SK-N-SH (cell line): Measurements from ENCODE around the gene RAB21. TPM values are rescaled to one million over a fixed set of nuclear protein-coding genes. Genes with fewer than 3 reads are reported as not detected.

Experiments
- CTCF ChIA-PET: fragments of 300-600, 350-600 bp; formaldehyde crosslinking; extraction: SDS; loops from one replicate; lab custom pipeline; 2021; lab: Yijun Ruan, JAX
- POLR2A ChIA-PET: fragments of 350-600 bp; sonication (Branson Sonifier 250); formaldehyde crosslinking; extraction: SDS; loops from one replicate; lab custom pipeline; 2020; ENCODE audit warnings: antibody characterized with exemption, inconsistent platforms; lab: Yijun Ruan, JAX
- DNase-seq: peaks from one replicate; pipeline ENCODE4 v3.0.0; 2012
- H2AFZ ChIP-seq: fragments of 200-600 bp; sonication (generic); 2 replicates; pipeline ENCODE4 v1.8.1; 2016; ENCODE audit warnings: antibody characterized with exemption, mild to moderate bottlenecking, low read depth
- H3F3A ChIP-seq: fragments of 200-600 bp; sonication (generic); replicated peaks from 2 replicates; pipeline ENCODE3; 2016; ENCODE audit warnings: antibody characterized with exemption, mild to moderate bottlenecking; ENCODE audit not compliant: insufficient read depth
- H3K27ac ChIP-seq, 2 experiments: fragments of 200-500 bp in 1 of 2; fragments of 200-600 bp in 1 of 2; sonication (Bioruptor generic) in 1 of 2; sonication (generic), shearing (Covaris generic) in 1 of 2; 2 replicates each; pipeline versions ENCODE4 v1.5.1 to v1.6.1; 2014 to 2016; ENCODE audit warnings: low read depth in 2 of 2, inconsistent platforms in 1 of 2, low read length in 1 of 2, mild to moderate bottlenecking in 1 of 2, mixed read lengths in 1 of 2
- H3K27me3 ChIP-seq: fragments of 200-600 bp; sonication (generic), shearing (Covaris generic); 2 replicates; pipeline ENCODE4 v1.6.1; 2016; ENCODE audit warnings: mixed run types; ENCODE audit not compliant: insufficient read depth
- H3K36me3 ChIP-seq, 2 experiments: fragments of 200-500 bp in 1 of 2; fragments of 200-600 bp in 1 of 2; sonication (Bioruptor generic) in 1 of 2; sonication (generic) in 1 of 2; replicated peaks in 1 of 2; 2 replicates each; pipeline versions ENCODE3 to v1.5.1; 2014 to 2016; ENCODE audit warnings: low read length in 1 of 2, mild to moderate bottlenecking in 1 of 2; ENCODE audit not compliant: insufficient read depth in 2 of 2, control insufficient read depth in 1 of 2
- H3K4me1 ChIP-seq, 2 experiments: fragments of 200-500 bp in 1 of 2; fragments of 200-600 bp in 1 of 2; sonication (Bioruptor generic) in 1 of 2; sonication (generic), shearing (Covaris generic) in 1 of 2; 2 replicates each; pipeline versions ENCODE4 v1.5.1 to v1.6.1; 2014 to 2016; ENCODE audit warnings: low read depth in 1 of 2, low read length in 1 of 2, mixed run types in 1 of 2; ENCODE audit not compliant: insufficient read depth in 2 of 2, control insufficient read depth in 1 of 2
- H3K4me2 ChIP-seq: fragments of 200-600 bp; sonication (generic), shearing (Covaris generic); 2 replicates; pipeline ENCODE4 v1.6.1; 2017; ENCODE audit warnings: mixed run types
- H3K4me3 ChIP-seq, 2 experiments: fragments of 200-500 bp in 1 of 2; fragments of 200-600 bp in 1 of 2; sonication (Bioruptor generic) in 1 of 2; sonication (generic), shearing (Covaris generic) in 1 of 2; 2 replicates each; pipeline versions ENCODE4 v1.5.1 to v1.8.1; 2014 to 2016; ENCODE audit warnings: low read depth in 2 of 2, inconsistent platforms in 1 of 2, low read length in 1 of 2, mild to moderate bottlenecking in 1 of 2, mixed read lengths in 1 of 2, moderate library complexity in 1 of 2
- H3K79me2 ChIP-seq: fragments of 200-600 bp; sonication (generic); 2 replicates; pipeline ENCODE4 v1.8.1; 2017; ENCODE audit warnings: mild to moderate bottlenecking; ENCODE audit not compliant: insufficient read depth
- H3K9ac ChIP-seq: fragments of 200-600 bp; sonication (generic); 2 replicates; pipeline ENCODE4 v1.6.1; 2017; ENCODE audit warnings: mixed run types
- H3K9me2 ChIP-seq: fragments of 200-600 bp; sonication (generic); 2 replicates; pipeline ENCODE4 v1.6.1; 2017; ENCODE audit warnings: mixed run types
- H3K9me3 ChIP-seq: fragments of 200-600 bp; sonication (generic); 2 replicates; pipeline ENCODE4 v1.6.1; 2017; ENCODE audit warnings: mixed run types, mild to moderate bottlenecking, moderate library complexity
- H4K20me1 ChIP-seq: fragments of 200-600 bp; sonication (generic); 2 replicates; pipeline ENCODE4 v1.6.1; 2017; ENCODE audit warnings: mild to moderate bottlenecking, mixed run types; ENCODE audit not compliant: insufficient read depth
- CHD2 ChIP-seq: fragments of 150-350 bp; IDR thresholded peaks from 2 replicates; pipeline ENCODE4 v1.6.1; 2018; ENCODE audit warnings: low read length; ENCODE audit not compliant: partially characterized antibody
- CTCF ChIP-seq: fragments of 200-600 bp; sonication (generic); IDR thresholded peaks from 2 replicates; pipeline ENCODE4 v1.6.1; 2017; ENCODE audit warnings: antibody characterized with exemption, mild to moderate bottlenecking, moderate library complexity
- ELF1 ChIP-seq: IDR thresholded peaks from 2 replicates; pipeline ENCODE4 v1.4.0; 2012
- EP300 ChIP-seq, 2 experiments: IDR thresholded peaks; 2 replicates each; pipeline versions ENCODE4 v1.4.0 to v1.6.1; 2012; ENCODE audit warnings: borderline replicate concordance in 1 of 2, low read depth in 1 of 2, low read length in 1 of 2
- FOXJ3 ChIP-seq: sonication (generic); formaldehyde crosslinking; IDR thresholded peaks from 2 replicates; pipeline ENCODE4 v1.5.1; 2020; ENCODE audit warnings: mild to moderate bottlenecking, missing genetic modification reagents
- FOXM1 ChIP-seq: IDR thresholded peaks from 2 replicates; pipeline ENCODE4 v1.4.0; 2012; ENCODE audit warnings: low read depth, mild to moderate bottlenecking
- GABPA ChIP-seq: IDR thresholded peaks from 2 replicates; pipeline ENCODE4 v1.4.0; 2012; ENCODE audit warnings: low read depth, mild to moderate bottlenecking
- MAX ChIP-seq: IDR thresholded peaks from 2 replicates; pipeline ENCODE4 v1.4.0; 2012; ENCODE audit warnings: low read depth
- MEF2A ChIP-seq: IDR thresholded peaks from 2 replicates; pipeline ENCODE4 v1.4.0; 2012; ENCODE audit warnings: low read depth, borderline replicate concordance
- MXI1 ChIP-seq: IDR thresholded peaks from 2 replicates; pipeline ENCODE4 v1.6.1; 2012; ENCODE audit warnings: mild to moderate bottlenecking, low read depth, low read length, improper control_type of control experiment
- POLR2AphosphoS5 ChIP-seq: IDR thresholded peaks from 2 replicates; pipeline ENCODE4 v1.6.1; 2012; ENCODE audit warnings: low read depth, low read length
- RCOR1 ChIP-seq: fragments of 150-350 bp; IDR thresholded peaks from 2 replicates; pipeline ENCODE4 v1.6.1; 2017; ENCODE audit warnings: antibody characterized with exemption, low read length
- SIN3A ChIP-seq: IDR thresholded peaks from 2 replicates; pipeline ENCODE4 v1.6.1; 2012; ENCODE audit warnings: low read depth, mild to moderate bottlenecking, low read length, moderate library complexity, borderline replicate concordance
- TAF1 ChIP-seq: IDR thresholded peaks from 2 replicates; pipeline ENCODE4 v1.6.1; 2012; ENCODE audit warnings: low read depth, mild to moderate bottlenecking, low read length, moderate library complexity, borderline replicate concordance
- USF1 ChIP-seq: IDR thresholded peaks from 2 replicates; pipeline ENCODE4 v1.4.0; 2012; ENCODE audit warnings: low read depth, borderline replicate concordance
- USF2 ChIP-seq: fragments of 150-350 bp; IDR thresholded peaks from 2 replicates; pipeline ENCODE4 v1.6.1; 2017; ENCODE audit warnings: antibody characterized with exemption, low read length, low read depth, borderline replicate concordance
- YY1 ChIP-seq: IDR thresholded peaks from 2 replicates; pipeline ENCODE4 v1.4.0; 2012; ENCODE audit warnings: low read depth, mild to moderate bottlenecking
- WGBS: methylation state at CpG from one replicate; pipeline ENCODE4 v1.1.6; 2017; ENCODE audit warnings: low lambda C conversion rate; 5-methylcytosine and 5-hydroxymethylcytosine counted together
- polyA plus RNA-seq, 3 experiments: library from polyadenylated mRNA; depleted of rRNA; stranded (reverse); fragments of >200 nt; gene quantifications; 2 replicates each; pipeline ENCODE4 v1.2.3, GENCODE V29; 2012

The RAB21 gene
- polyA plus RNA-seq (2012; rRNA removed) = 6.5 and 8.3 TPM in 2 replicates
- polyA plus RNA-seq (2012; cell fraction: cytosol; rRNA removed) = 12.4 and 17.1 TPM in 2 replicates
- 1.6 and 4.9 TPM in 2 replicates for polyA plus RNA-seq (2012; cell fraction: nucleus; rRNA removed)

GRCh38 chr12:71754461-71755145 is at the start of gene RAB21:
Gene RAB21, plus strand, starts transcription at chr12:71754863. Its CDS starts 267 bp downstream, at chr12:71755130.
- Histone ChIP-seq H3K27me3 (0 out of 2 replicates have a peak, but pooled peaks cover 3% of the 10 kb centered on the region), H3K79me2 (peaks cover 47% of the 10 kb centered on the region), H4K20me1 (peaks cover 6% of the 10 kb centered on the region; the same call in 1 of the 2 replicates), H3K9me3 (no peaks in the 10 kb centered on the region), H3K4me1 (peaks cover 0 to 14% of the 10 kb centered on the region in 2 experiments; a peak in 3 of 4 replicates), H3K4me2 (peak within 1 kb of the TSS; percentile 90), H3F3A (peaks cover 4% of the 10 kb centered on the region), H3K9ac (peak within 1 kb of the TSS; percentile 86), H3K27ac (peak within 1 kb of the TSS; percentile 85 to 86), H3K36me3 (peaks cover 11 to 27% of the 10 kb centered on the region in 2 experiments), H2AFZ (peak within 1 kb of the TSS; percentile 74), H3K9me2 (no peaks in the 10 kb centered on the region), H3K4me3 (peak within 1 kb of the TSS; percentile 88 to 89)
- peak; percentile 71 for TF ChIP-seq ELF1
- peak; percentile 64 for TF ChIP-seq MAX
- peak; percentile 89 for TF ChIP-seq USF2
- peak; percentile 55; the same call in 1 of the 2 replicates for TF ChIP-seq MXI1
- TF ChIP-seq USF1 = peak; percentile 98
- TF ChIP-seq YY1 = peak; percentile 89
- TF ChIP-seq POLR2AphosphoS5 = peak; percentile 93
- peak in 1 of 2 experiments; percentile 7; a peak in 1 of 4 replicates for TF ChIP-seq EP300 (IDR thresholded peaks at IDR 0.05; ENCODE audit: borderline replicate concordance in 1 of 2, low read depth in 1 of 2, low read length in 1 of 2)
- peak; percentile 23; the same call in 1 of the 2 replicates for TF ChIP-seq CTCF
- TF ChIP-seq GABPA = peak; percentile 41; the same call in 1 of the 2 replicates
- TF ChIP-seq TAF1 = 0 out of 2 replicates have a peak, but pooled peaks have one; percentile 58
- 0 out of 2 replicates have a peak, but pooled peaks have one; percentile 8 for TF ChIP-seq RCOR1
- TF ChIP-seq SIN3A = no peak
- TF ChIP-seq CHD2 = peak; percentile 17
- TF ChIP-seq MEF2A = no peak
- no peak for TF ChIP-seq FOXJ3 (CRISPR knock-in tag)
- no peak for TF ChIP-seq FOXM1
- ChIA-PET CTCF (interaction anchor here (0.8 to 1.3 kb wide), 4 partner anchors 37 to 203 kb away, joined by 3 to 4 read pairs (median 4); partner anchors contain the start of gene TPH2), POLR2A (interaction anchor here (1.2 kb wide), 1 partner anchor 91 kb away, joined by 8 read pairs; the partner anchor contains the start of genes THAP2 and ZFC3H1)
- DNase-seq = peak; percentile 98
- WGBS = 6% methylated on average over 21 of the region's 56 CpGs
